Central memory CD4-positive, alpha-beta T cell (primary cell): ENCODE results near the gene BST1.
A peak's percentile ranks its signal among the peaks of the same experiment; 100 is the strongest.
"Not testable (repeated sequence)": the region's sequence is repeated elsewhere in the genome, so short reads cannot be mapped to it uniquely, and the experiment has no call there.

Experiments used
- DNase-seq: peaks from one replicate; pipeline ENCODE4 v3.0.0; 2022

BST1 gene

DNA sequence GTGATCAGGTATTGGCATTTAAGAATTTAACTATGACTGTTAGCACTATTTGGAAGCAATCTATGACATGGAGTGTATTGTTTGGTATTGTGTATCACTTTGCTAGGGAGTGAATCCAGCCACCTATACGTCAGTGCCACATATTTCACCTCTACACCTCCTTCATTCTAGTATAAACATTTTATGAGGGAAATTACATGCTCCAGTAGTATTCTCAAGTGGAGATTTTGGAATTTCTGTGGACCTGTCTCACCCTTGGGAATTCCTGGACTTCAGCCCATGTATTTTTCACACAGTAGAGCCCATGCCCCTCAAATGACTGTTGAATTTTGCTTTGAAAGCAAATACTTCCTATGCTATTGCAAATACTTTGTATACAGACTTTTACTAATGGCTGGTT lies 11.3 kb downstream of the BST1 start:
- no peak for DNase-seq

DNA sequence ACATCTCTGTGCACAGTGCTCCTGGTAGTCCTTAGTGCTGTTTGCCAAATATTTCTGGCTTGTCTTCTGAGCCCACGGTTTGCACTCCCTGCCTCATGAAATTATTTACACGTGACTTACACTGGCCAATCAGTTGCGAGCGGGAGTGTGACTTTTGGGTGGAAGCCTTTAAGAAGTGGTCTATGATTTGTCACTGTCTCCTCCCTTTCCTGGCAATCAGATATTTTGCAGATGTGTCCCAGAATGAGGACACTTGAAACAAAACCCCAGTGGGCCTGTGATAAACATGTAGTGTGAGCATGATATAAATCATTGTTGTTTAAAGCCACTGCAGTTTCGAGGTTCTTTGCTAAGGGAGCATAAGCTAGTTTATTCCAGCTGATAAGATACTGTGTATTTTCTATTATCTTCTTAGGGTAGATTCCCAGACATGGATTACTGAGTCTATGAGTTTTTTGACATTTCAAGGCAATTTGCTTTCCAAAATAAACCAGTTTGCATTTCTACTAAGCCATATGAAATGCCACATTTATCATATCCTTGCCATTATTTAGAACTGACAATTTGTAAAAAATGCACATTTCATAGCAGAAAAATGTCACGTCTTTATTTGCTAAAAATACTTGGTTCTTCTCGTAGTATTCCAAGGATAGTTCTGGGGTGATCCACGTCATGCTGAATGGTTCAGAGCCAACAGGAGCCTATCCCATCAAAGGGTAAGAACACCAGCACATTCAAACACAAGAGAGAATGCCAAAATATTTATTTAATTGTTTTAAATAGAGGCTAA lies 12.0 kb downstream of the BST1 start:
- no peak for DNase-seq

DNA sequence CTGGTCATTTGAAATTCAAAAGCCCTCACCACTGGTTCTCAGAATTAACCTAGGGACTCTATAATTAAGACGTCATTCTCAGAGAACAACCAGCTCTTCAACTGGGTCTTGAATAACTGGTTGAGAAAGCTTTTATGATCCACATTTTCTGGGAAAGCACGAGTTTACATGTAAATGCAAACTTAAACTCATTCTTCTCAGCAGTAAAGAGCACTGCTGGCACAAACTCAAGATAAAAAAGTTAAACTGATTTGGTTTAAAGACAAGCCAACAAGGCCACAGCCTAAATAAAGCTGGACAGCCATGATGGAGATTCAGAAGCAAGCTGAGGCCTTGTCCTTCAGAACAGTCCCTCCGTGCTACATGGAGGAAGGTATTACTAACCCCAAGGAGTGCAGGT lies 13.2 kb downstream of the BST1 start:
- DNase-seq, result no peak

DNA sequence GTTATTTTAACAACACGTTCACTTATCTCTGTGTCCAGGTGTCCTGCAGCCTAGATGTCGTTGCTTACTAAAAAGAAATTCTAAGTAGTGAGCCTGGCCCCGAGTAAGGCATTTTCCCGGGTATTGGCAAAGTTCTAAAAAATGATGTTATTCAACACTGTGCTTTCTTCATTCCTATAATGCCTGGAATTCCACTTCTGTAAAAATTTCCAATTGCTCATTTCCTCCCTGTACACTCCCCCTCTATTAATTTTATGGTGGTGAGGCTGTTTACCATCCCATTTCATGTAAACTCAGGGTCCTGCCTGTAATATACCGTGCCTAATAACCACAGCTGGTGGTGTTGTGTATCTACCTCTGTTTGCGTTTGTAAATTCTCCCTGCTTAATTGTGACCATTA lies 14.2 kb downstream of the BST1 start:
- no peak for DNase-seq

DNA sequence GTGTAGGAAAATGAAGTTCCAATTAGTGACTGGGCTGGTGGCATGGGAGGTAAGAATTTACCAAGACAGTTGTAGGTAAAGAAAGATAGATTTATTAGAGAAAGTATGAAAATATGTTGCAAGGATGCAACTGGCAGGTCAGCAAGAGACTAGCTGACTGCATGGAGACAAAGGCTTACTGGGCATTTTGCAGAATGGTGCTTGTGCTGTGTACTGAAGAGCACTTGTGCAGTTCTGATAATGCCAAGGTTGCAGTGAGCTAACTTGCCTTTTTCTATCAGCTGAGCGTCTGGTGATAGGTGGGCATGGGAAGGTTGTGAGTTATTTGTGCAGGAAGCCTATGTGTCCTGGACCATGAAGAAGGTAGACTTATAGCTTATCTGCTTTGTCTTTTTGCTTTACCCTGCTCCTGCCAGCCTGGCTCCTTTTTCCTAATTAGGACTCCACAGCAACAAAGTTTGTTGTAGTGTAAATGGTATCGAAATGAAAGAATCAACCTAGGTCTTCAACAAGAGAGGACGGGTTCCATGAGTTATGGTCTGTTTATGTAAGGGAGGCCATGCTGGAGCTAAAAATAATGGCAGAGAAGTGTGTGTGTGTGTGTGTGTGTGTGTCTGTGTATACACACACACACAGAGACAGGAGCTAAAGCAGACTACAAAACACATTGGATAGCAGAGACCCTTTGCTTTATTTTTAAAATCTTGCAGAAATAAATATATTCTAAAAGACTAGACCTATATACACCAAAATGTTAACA lies 15.0 kb downstream of the BST1 start:
- DNase-seq, result no peak

DNA sequence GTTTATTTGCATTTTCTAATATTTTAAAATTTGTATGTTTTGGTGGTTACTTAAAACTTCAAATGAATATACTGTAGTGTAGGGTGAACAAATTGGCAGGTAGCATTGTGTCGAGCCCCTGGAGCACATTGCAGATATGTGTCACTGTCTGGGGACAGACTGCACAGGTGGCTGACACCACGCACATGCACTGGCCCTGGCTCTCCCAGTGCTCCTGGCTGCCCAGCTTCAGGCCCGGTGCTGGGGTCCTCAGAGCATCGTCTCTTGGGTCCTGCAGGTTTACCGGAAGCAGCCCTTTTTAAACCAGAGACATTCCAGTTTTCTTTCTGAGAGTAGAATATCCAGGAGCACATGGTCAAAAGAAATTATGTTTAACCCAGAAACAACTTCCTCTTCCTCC lies 15.6 kb downstream of the BST1 start:
- no peak for DNase-seq

DNA sequence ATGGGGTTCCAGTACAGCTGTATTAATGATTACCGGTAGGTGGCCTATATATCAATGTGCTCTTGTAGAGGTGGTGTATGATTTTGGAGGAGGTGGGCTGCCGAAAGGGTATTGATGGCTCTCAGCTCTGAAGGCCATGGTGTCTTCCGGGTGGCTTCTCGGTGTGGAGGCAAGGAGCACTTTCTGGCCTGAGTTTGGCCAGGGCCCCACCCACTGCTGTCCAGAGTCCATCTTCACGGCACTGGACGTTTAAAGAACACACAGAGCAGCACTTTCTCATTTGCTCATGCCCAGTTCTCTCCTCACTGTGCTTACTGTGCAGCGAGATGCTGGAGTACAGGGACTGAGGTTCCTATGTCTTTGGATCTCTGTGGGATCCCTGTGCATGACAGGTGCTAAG lies 16.1 kb downstream of the BST1 start:
- no peak for DNase-seq

DNA sequence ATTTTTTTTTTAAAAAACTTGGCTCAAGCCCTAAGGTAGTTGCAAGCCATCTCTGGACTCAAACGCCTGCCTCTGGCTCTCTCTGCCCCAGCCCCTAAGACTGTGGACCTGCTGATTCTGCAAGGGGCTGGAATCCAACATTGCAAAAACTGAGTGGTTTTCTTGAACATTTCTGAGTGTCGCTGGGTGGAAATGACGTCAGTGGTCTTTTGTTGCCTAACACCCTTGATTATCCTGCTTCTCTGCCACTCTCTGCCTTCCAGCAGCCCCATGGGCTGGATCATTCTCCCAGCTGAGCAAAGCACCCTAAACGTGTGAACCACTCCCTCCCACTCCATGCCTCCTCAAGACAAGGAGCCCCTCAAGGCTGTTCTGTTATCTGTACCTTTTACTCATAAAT lies 16.6 kb downstream of the BST1 start:
- no peak for DNase-seq

DNA sequence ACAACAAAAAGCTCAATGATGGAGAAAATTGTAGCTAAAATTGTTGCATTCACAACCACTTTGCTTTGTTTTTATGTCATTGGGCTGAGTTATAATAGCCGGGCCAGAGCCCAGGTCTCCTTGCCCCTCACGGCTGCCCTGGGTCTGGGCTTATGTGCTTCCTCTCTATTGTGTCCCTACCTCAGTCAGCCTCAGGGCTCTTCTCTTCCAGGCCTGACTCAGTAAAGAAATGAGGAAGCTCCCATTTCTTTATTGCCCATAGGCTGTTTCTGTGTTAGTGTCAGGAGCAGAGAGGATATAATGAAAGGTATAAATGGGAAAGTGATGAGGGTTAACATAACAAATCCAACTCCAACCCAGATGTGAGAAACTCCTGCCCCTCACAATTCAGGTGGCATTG lies 18.0 kb downstream of the BST1 start:
- DNase-seq, result no peak

DNA sequence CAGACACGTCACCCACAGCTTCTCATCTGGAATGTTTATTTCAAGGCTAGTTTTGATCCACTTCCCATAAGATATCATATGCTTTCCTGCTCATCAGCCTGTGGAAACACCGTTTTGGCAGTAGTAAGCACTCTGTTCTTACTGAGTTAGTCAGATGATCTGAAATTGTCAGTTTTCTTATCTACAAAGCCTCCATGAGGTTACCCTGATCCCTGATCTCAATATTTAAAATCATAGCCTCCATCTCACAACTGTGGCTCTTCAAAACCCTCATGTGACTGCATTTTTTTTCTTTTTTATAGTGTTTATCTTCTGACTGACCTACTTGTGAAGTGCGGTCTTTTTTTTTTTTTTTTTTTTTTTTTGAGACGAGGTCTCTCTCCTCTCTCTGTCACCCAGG lies 22.7 kb downstream of the BST1 start:
- DNase-seq, result peak; percentile 45

DNA sequence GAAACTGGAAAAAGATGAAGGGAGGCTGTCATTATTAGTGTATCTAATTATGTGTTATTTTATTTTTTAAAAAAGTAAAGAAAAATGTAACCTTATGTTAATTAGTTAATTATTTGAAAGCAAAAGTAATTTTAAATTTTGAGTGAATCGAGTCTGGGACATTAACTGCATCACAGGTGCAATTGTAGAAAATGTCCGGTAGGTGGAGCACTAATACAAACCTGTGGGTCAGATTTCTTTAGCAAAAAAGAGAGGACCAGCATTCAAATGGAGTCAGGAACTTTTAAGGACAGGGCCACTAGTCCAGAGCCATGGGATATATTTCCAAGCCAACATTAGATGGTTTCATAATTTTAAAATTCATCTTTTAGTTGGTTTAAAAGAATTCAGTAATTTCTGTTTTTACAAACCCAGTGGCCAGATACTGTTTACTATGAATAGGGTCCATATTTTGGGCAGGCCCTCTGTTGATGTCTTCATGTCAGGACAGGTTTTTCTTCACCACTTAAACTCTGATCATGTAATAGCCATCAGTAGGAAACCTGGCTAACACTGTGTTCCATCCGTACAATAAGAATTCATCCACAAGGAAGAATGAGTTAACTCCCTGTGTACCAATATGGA lies 27.2 kb downstream of the BST1 start:
- peak; percentile 48 for DNase-seq

DNA sequence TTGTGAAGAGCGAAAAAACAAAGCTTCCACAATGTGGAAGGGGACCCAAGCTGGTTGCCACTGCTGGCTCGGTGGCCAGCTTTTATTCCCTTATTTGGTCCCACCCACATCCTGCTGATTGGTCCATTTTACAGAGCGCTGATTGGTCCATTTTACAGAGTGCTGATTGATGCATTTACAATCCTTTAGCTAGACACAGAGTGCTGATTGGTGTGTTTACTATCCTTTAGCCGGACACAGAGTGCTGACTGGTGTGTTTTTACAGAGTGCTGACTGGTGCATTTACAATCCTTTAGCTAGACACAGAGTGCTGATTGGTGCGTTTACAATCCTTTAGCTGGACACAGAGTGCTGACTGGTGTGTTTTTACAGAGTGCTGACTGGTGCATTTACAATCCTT lies 30.2 kb downstream of the BST1 start:
- DNase-seq, result not testable (repeated sequence)

DNA sequence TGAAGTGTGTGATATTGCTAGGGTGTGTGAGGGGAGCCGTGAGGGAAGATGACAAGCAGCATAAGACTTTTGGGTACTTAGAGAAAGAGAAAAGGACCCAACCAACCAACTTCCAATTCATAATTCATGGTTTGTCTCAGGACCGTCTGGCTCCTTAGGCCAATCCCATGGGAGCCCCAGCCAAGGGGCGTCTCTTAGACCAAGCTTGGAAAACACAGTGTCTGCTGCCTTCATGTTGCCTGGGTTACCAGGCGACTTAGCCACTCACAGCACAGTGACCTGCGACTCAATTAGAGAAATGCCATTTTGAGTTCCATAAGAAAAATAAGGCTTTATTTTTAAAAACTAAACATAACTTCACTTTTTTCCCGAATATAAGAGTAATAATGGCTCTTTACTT lies 32.7 kb downstream of the BST1 start:
- DNase-seq, result no peak

DNA sequence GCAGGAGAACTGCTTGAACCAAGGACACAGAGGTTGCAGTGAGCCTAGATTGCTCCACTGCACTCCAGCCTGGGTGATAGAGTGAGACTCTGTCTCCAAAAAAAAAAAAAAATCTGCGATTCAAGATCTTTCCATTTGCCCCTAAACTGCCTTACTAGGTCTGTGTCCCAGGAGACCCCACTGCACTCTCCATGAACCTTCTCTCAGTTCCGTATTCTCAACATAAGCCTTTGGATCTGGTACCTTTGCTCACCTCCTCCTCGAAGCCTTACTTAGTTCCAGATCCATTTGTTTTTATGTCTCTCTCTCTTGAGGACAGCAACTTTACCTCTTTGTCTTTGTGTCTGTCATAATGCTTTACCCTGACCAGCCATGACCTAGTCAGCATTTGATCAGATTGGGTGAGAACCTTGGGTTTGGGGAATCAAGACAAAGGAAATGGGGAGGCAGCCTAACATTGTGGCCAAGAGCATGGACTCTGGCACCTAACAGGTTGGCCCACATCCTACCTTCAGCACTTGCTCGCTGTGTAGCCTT lies 33.7 kb downstream of the BST1 start:
- DNase-seq, result no peak

DNA sequence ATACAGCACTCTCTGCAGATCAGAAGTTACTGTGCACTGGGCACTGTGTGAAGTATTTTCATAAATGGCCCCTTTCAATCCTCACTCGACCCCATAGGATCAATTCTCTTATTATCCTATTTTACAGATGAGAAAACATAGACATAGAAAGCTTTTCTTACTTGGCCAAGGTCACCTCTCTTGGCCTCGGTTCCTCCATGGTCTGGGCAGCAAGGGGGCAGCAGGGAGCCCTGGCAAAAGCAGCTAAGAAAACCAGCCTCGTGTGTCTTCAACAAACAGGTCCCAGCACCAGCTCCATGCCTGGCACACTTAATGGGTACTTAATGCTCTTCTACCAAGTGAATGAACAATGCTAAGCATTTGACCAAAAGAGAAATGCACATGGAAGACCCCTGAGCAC lies 34.4 kb downstream of the BST1 start:
- no peak for DNase-seq

DNA sequence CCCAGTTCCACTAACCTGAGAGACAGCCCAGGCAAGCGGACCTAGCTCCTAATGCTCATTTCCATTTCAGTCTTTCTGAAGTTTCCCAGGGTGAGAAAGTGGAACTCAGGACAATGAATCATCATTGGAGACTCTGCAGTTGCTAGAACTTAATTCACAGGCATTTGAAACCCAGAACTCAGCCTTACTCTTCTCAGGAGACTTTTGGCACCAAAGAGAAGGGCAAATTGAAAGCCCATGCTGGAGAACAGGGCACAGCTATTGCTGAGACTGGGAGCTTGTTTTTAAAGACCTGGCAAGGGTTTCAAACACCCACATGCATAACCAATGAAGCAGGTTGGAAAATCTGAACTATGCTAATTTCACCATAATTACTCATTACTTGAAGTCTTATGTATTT lies 36.0 kb downstream of the BST1 start:
- DNase-seq, result no peak

DNA sequence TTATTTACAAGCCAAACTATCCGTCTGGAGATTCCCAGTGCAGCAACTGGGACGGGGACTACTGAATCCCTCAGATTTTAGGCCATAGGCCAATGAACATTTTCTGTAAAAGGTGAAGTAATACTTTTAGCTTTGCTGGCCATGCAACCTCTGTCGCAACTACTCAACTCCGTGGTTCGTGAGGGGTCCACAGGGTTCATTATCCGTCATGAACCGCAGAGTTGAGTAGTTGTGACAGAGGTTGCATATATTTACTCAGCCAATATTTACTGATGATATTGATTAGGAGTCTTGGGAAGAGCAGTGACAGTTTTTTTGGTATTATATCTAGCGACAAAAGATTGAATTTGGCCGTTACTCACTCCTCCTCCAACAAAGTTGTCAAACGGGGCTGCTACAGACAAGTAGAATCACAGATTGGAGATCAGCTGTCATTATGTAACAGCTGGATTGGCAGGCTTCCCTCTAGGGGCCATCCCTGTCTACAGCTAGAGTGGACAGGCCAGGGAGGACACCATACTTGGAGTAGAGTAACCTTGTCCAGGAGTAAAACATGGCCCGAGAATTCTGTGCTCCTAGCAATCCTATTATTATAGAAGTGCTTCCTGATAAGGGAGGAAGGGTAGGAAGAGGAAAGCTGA lies 38.0 kb downstream of the BST1 start:
- DNase-seq, result no peak

DNA sequence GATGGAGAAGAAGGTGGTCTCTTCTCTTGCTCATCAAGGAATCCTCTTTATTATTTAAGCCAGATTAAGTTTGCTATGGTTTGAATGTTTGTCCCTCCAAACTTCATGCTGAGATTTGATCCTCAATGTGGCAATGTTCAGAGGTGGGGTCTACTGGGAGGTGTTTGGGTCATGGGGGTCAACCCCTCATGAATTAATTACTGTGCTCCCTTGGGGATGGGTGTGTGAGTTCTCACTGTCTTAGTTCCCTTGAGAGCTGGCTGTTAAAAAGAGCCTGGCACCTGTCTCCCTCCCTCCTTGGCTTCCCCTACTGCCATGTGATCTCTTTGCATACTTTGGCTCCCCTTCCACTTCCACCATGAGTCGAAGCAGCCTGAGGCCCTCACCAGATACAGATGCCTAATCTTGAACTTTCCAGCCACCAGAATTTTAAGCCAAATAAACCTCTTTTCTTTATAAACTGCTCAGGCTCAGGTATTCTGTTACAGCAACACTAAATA lies 39.3 kb downstream of the BST1 start:
- DNase-seq, result no peak

DNA sequence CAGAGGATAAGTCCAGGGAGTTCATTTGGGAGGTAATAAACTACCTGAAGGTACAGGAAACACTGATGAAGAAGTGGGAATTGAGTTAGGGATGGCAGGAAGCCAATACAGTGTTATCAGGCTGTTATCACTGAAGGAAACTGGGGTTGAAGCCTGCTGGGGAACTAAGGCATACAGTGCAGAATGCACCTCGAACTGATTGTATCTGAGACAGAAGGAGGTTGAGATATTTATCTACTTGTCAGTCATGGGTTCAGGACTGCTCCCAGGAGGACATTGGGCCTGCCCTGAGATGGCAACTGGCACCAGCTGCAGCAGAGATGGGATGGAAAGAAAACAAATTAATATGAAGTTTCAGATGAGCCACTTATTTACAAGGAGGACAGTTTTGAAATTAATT lies 39.8 kb downstream of the BST1 start:
- DNase-seq, result no peak

DNA sequence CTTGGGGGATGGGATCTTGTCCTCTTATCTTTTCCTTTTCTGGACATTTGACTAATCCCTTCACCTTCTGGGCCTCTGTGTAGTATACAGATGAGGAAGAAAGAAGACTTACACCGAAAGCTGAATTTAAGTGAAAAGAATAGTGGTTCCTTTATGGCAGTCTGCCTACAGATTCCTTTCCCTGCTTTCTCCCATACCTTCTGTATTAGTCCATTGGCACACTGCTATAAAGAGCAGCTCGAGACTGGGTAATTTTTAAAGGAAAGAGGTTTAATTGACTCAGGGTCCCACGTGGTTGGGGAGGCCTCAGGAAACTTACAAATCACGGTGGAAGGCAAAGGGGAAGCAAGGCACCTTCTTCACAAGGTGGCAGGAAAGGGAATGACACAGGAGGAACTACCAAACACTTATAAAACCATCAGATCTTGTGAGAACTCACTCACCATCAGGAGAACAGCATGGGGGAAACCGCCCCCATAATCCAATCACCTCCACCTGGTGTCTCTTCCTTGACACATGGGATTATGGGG lies 41.2 kb downstream of the BST1 start:
- DNase-seq, result no peak

DNA sequence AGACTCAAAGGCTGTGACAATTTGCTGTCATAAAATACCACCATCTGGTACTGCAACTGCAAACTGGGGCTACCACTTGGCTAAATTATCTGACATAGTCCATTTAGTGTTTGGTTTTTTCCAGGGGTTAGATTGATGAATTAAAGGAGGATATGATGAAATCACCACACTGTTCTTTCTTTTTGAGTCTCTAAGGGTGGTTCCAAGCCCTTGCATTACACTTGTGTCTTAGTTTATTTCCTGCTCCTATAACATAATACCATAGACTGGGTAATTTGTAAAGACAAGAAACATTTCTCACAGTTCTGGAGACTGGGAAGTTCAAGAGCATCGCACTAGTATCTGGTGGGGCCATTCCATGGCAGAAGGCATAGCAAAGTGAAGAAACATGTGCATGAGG lies 43.2 kb downstream of the BST1 start:
- no peak for DNase-seq

DNA sequence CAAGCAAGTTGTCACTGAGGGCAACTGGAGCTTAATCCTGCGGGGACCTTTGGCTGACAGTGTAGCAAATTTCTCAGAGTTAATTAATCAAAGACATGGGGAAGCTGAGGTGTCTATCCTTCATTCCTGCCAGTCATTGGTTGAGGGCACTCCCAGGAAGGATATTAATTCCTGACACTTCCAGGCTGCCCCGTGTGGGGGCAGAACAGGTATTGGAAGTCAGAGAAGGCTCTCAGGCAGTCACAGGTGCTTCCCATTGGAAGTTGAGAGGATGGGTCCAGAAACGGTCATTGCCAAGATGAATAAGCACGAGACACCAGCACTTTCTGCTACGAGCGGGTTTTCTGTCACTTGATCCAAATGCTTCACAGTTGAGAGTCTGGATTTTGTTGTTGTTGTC lies 46.1 kb downstream of the BST1 start:
- DNase-seq, result no peak

DNA sequence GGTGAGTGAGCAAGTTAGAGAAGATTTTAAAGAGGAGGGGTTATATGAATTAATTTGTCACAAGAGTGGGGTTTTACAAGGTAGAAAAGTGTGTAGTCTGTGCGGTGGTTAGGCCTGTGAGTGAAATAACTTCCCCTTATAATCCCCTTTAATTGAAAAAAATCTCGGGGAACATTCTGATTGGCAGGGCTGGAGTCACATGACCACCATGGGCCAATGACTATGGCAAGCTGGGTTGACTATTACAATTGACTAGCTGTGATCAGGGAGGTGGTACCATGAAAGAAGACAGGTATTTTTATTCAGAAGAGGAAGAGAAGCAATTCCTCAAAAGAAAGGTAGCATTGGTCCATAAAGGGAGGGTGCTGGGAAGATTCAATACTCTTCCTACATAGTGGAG lies 48.3 kb downstream of the BST1 start:
- no peak for DNase-seq
